NCI-H2107 treated with DMSO at 0.1 percent for 48 hours (cell line): Measurements from ENCODE around the gene AP1B1.

Experiments used
- DNase-seq: peaks from one replicate; lab custom pipeline; 2025; ENCODE audit not compliant: unreplicated experiment; lab: John Stamatoyannopoulos, UW

Gene AP1B1

GRCh38 chr22:29332886-29333496, 55.4 kb downstream of the AP1B1 start:
- DNase-seq = no peak

- DNase-seq = no peak
Observed at GRCh38 chr22:29331658-29332300, 56.6 kb downstream of the AP1B1 start.

- DNase-seq = no peak
Observed at GRCh38 chr22:29331213-29331612, 57.2 kb downstream of the AP1B1 start.

GRCh38 chr22:29330753-29331152, 57.6 kb downstream of the AP1B1 start:
- DNase-seq = no peak

GRCh38 chr22:29330291-29330690, 58.1 kb downstream of the AP1B1 start:
- DNase-seq = no peak

GRCh38 chr22:29329581-29329980, 58.8 kb downstream of the AP1B1 start:
- DNase-seq = no peak

- no peak for DNase-seq
Observed at GRCh38 chr22:29328566-29329500, 59.5 kb downstream of the AP1B1 start.

- no peak for DNase-seq
Observed at GRCh38 chr22:29328055-29328454, 60.3 kb downstream of the AP1B1 start.

- no peak for DNase-seq
Observed at GRCh38 chr22:29327089-29327764, 61.1 kb downstream of the AP1B1 start.

GRCh38 chr22:29326481-29326880, 61.9 kb downstream of the AP1B1 start:
- no peak for DNase-seq

GRCh38 chr22:29325785-29326315, 62.5 kb downstream of the AP1B1 start:
- DNase-seq = no peak

- no peak for DNase-seq
Observed at GRCh38 chr22:29325356-29325755, 63.0 kb downstream of the AP1B1 start.

- DNase-seq = no peak
Observed at GRCh38 chr22:29323641-29324040, 64.7 kb downstream of the AP1B1 start.

- DNase-seq = no peak
Observed at GRCh38 chr22:29320546-29320945, 67.8 kb downstream of the AP1B1 start.

GRCh38 chr22:29319072-29319471, 69.3 kb downstream of the AP1B1 start:
- no peak for DNase-seq

GRCh38 chr22:29317827-29318454, 70.4 kb downstream of the AP1B1 start:
- no peak for DNase-seq

GRCh38 chr22:29316141-29316828, 72.1 kb downstream of the AP1B1 start:
- no peak for DNase-seq

- DNase-seq = no peak
Observed at GRCh38 chr22:29315286-29316140, 72.9 kb downstream of the AP1B1 start, which contains the start of gene RASL10A. Gene RASL10A (minus strand): TSS chr22:29315697. CDS start chr22:29315246, 451 bp downstream.
